GM13977 (cell line): ENCODE data around the gene FLYWCH1.
A peak's percentile ranks its signal among the peaks of the same experiment; 100 is the strongest.

ENCODE experiments used
- DNase-seq: peaks from one replicate; pipeline ENCODE4 v3.0.0; 2012; ENCODE audit warnings: low spot score
- CTCF ChIP-seq: IDR thresholded peaks from 2 replicates; pipeline ENCODE4 v1.5.1; 2012; ENCODE audit warnings: mild to moderate bottlenecking, control low read depth; ENCODE audit not compliant: insufficient read depth; ENCODE audit errors: extremely low read depth, missing control alignments
- in situ Hi-C: fragments of 300-500 bp; cut with MboI; formaldehyde crosslinking; loops from one replicate; pipeline ENCODE4 v1.12.0; 2022; ENCODE audit warnings: low sequenced_read_pairs, low pct_unique_long_range_greater_than_20kb, mixed read lengths, inconsistent platforms; ENCODE audit not compliant: unreplicated experiment

FLYWCH1 gene

GRCh38 chr16:2977440-2977839 is 65.7 kb downstream of the FLYWCH1 start:
- in situ Hi-C loops = no loop called here
- DNase-seq = no peak

GRCh38 chr16:2979669-2980226 is 68.0 kb downstream of the FLYWCH1 start:
- in situ Hi-C loops = no loop called here
- peak; percentile 56 for DNase-seq
- TF ChIP-seq CTCF = no peak

More at GRCh38 chr16:2977440-2977839, 65.7 kb downstream of the FLYWCH1 start:
- TF ChIP-seq CTCF = no peak

GRCh38 chr16:2980227-2981176 is 68.8 kb downstream of the FLYWCH1 start, which contains the start of gene PKMYT1:
PKMYT1 (minus strand) TSS chr16:2980446; CDS start chr16:2979657, 789 bp downstream.
- no peak for TF ChIP-seq CTCF
- DNase-seq = peak; percentile 100
- in situ Hi-C loops = no loop called here

GRCh38 chr16:2981177-2981898 is 69.6 kb downstream of the FLYWCH1 start:
- in situ Hi-C loops = no loop called here
- TF ChIP-seq CTCF = no peak
- no peak for DNase-seq

- no peak for TF ChIP-seq CTCF
- DNase-seq = no peak
- in situ Hi-C loops = no loop called here
These were observed 70.1 kb downstream of the FLYWCH1 start for GRCh38 chr16:2981899-2982250.

- no peak for TF ChIP-seq CTCF
- in situ Hi-C loops = no loop called here
- no peak for DNase-seq
These were observed 70.7 kb downstream of the FLYWCH1 start for GRCh38 chr16:2982402-2982801.
